Panc1 (cell line): Measurements from ENCODE around the gene CCDC50. TPM values are rescaled to one million over a fixed set of nuclear protein-coding genes. Genes with fewer than 3 reads are reported as not detected.

Experiments used
- ATAC-seq: fragments of 200-7000 bp; cut with Tn5 transposase; 2 replicates; pipeline ENCODE4 v1.9.1; 2020; ENCODE audit warnings: mild to moderate bottlenecking, moderate library complexity
- BruUV-seq: library from RNA; stranded (reverse); fragments of 400-500 nt; replicated peaks from 2 replicates; lab custom pipeline; 2021; lab: Mats Ljungman, UMichigan
- CTCF ChIA-PET: fragments of 300-600 bp; sonication (Branson Sonifier 250); formaldehyde crosslinking; loops from one replicate; lab custom pipeline; 2022; ENCODE audit warnings: antibody characterized with exemption; lab: Charles Lee
- POLR2A ChIA-PET: fragments of 300-600 bp; sonication (Branson Sonifier 250); formaldehyde crosslinking; loops from one replicate; lab custom pipeline; 2022; ENCODE audit warnings: antibody characterized with exemption; lab: Charles Lee
- DNase-seq: peaks from one replicate; pipeline ENCODE4 v3.0.0-alpha.2; 2010; ENCODE audit warnings: low read depth, low spot score
- H3K27ac ChIP-seq: 2 replicates; pipeline ENCODE4 v1.5.1; 2011; ENCODE audit warnings: mild to moderate bottlenecking, low read length, inconsistent platforms
- H3K27me3 ChIP-seq: fragments of 200-500 bp; sonication (Bioruptor generic); 2 replicates; pipeline ENCODE4 v1.6.0; 2014; ENCODE audit warnings: low read length, inconsistent platforms; ENCODE audit not compliant: control insufficient read depth, insufficient read depth
- H3K36me3 ChIP-seq: fragments of 200-500 bp; sonication (Bioruptor generic); 2 replicates; pipeline ENCODE4 v1.5.1; 2014; ENCODE audit warnings: inconsistent platforms, mild to moderate bottlenecking, low read length, moderate library complexity; ENCODE audit not compliant: control insufficient read depth, insufficient read depth
- H3K4me1 ChIP-seq: 2 replicates; pipeline ENCODE4 v1.5.1; 2011; ENCODE audit warnings: inconsistent platforms, mild to moderate bottlenecking, low read length, moderate library complexity; ENCODE audit not compliant: control insufficient read depth, insufficient read depth
- H3K4me3 ChIP-seq, 2 experiments: 2 replicates each; pipeline ENCODE4 v1.5.1; 2011 to 2012; ENCODE audit warnings: low read depth in 2 of 2, low read length in 2 of 2, mild to moderate bottlenecking in 2 of 2, inconsistent platforms in 1 of 2, moderate library complexity in 1 of 2
- H3K9me3 ChIP-seq: fragments of 200-500 bp; sonication (Bioruptor generic); 2 replicates; pipeline ENCODE4 v1.5.1; 2014; ENCODE audit warnings: low read depth, mild to moderate bottlenecking, inconsistent platforms, low read length, moderate library complexity; ENCODE audit not compliant: control insufficient read depth, insufficient read depth
- CTCF ChIP-seq: fragments of 450-650 bp; IDR thresholded peaks from 2 replicates; pipeline ENCODE4 v1.5.1; 2017; ENCODE audit warnings: mild to moderate bottlenecking
- POLR2AphosphoS5 ChIP-seq: IDR thresholded peaks from 2 replicates; pipeline ENCODE4 v1.6.1; 2012; ENCODE audit warnings: mild to moderate bottlenecking, low read depth, low read length, moderate library complexity
- REST ChIP-seq, 2 experiments: IDR thresholded peaks; 2 replicates each; pipeline ENCODE4 v1.6.1; 2011 to 2012; ENCODE audit warnings: low read depth in 2 of 2, control low read depth in 1 of 2, low read length in 1 of 2, mild to moderate bottlenecking in 1 of 2, moderate library complexity in 1 of 2; ENCODE audit not compliant: insufficient read depth in 1 of 2
- SIN3A ChIP-seq: IDR thresholded peaks from 2 replicates; pipeline ENCODE4 v1.6.1; 2012; ENCODE audit warnings: low read depth, mild to moderate bottlenecking, low read length, moderate library complexity, borderline replicate concordance; ENCODE audit not compliant: insufficient read depth
- TCF7L2 ChIP-seq: IDR thresholded peaks from 2 replicates; pipeline ENCODE4 v1.6.1; 2011; ENCODE audit warnings: mild to moderate bottlenecking, low read depth, low read length, inconsistent platforms
- in situ Hi-C: cut with HindIII; loops from 2 replicates; pipeline ENCODE4 v1.10.0; 2016; ENCODE audit warnings: low sequenced_read_pairs, low pct_unique_long_range_greater_than_20kb
- intact Hi-C: fragments of 100-400 bp; cut with micrococcal nuclease; formaldehyde crosslinking; loops from one replicate; pipeline ENCODE4 v1.10.0; 2022; ENCODE audit not compliant: unreplicated experiment
- total RNA-seq: library from RNA; stranded (reverse); gene quantifications from one replicate; pipeline ENCODE4 v1.2.1, GENCODE V29; 2021; ENCODE audit not compliant: unreplicated experiment

The CCDC50 gene
- total RNA-seq, 1 experiment from 2014 or later: 89.3 TPM

- ChIA-PET CTCF (no interaction called here), POLR2A (no interaction called here)
- BruUV-seq: no TSS peak
- TF ChIP-seq REST (IDR thresholded peaks at IDR 0.05; ENCODE audit: insufficient read depth in 1 of 2, low read depth in 2 of 2, low read length in 1 of 2) (no peak), TCF7L2 (no peak), SIN3A (no peak), POLR2AphosphoS5 (no peak), CTCF (no peak)
- Histone ChIP-seq H3K9me3 (no peaks in the 10 kb centered on the region), H3K27me3 (no peaks in the 10 kb centered on the region), H3K4me1 (peaks cover 65% of the 10 kb centered on the region), H3K4me3 (no peak overlapping the region), H3K36me3 (no peaks in the 10 kb centered on the region), H3K27ac (no peak overlapping the region)
- intact Hi-C loops (no loop called here), in situ Hi-C loops (no loop called here)
- DNase-seq: no peak
- ATAC-seq: no peak
Measured at GRCh38 chr3:191340351-191340750, 11.2 kb downstream of the CCDC50 start.

GRCh38 chr3:191340966-191341365 lies 11.8 kb downstream of the CCDC50 start:
- ATAC-seq (no peak), DNase-seq (no peak)
- intact Hi-C loops: no loop called here
- ChIA-PET POLR2A (interaction anchor here (0.6 kb wide), 1 partner anchor 522 kb away, joined by 6 read pairs; no protein-coding TSS in a partner anchor), CTCF (no interaction called here)
- Histone ChIP-seq H3K36me3 (no peaks in the 10 kb centered on the region), H3K27me3 (no peaks in the 10 kb centered on the region), H3K4me1 (peaks cover 67% of the 10 kb centered on the region), H3K4me3 (no peak overlapping the region), H3K9me3 (no peaks in the 10 kb centered on the region), H3K27ac (no peak overlapping the region)
- in situ Hi-C loops: no loop called here
- no peak for TF ChIP-seq TCF7L2
- TF ChIP-seq SIN3A: no peak
- TF ChIP-seq CTCF: no peak
- BruUV-seq: no TSS peak
